Activated T-cell treated with anti-CD3 and anti-CD28 coated beads, Interleukin-2, amount 50 U/mL, for 72 hours (primary cell): ENCODE data around the gene FAM120A. TPM values are rescaled to one million over a fixed set of nuclear protein-coding genes. Genes with fewer than 3 reads are reported as not detected.
A peak's percentile ranks its signal among the peaks of the same experiment; 100 is the strongest.

Experiments used
- ATAC-seq, 2 donors: fragments of 150-1000 bp; cut with Tn5 transposase; replicated peaks in 1 of 2; 2 replicates each; pipeline ENCODE4 v1.10.0; 2021; ENCODE audit warnings: moderate library complexity in 2 of 2, mild to moderate bottlenecking in 1 of 2
- DNase-seq, 2 donors: peaks; one replicate each; pipeline ENCODE4 v3.0.0; 2021 to 2022; ENCODE audit warnings: mixed read lengths in 1 of 2
- H3K27ac Mint-ChIP-seq: one replicate; pipeline ENCODE4 v1.8.0; 2022; ENCODE audit warnings: mild to moderate bottlenecking, moderate library complexity, mixed read lengths
- H3K27me3 Mint-ChIP-seq: one replicate; pipeline ENCODE4 v1.8.0; 2022; ENCODE audit warnings: low read depth, mixed read lengths
- H3K36me3 Mint-ChIP-seq, 2 donors: one replicate each; pipeline ENCODE4 v1.8.0; 2022; ENCODE audit warnings: mixed read lengths in 2 of 2, mild to moderate bottlenecking in 1 of 2; ENCODE audit not compliant: insufficient read depth in 2 of 2
- H3K4me1 Mint-ChIP-seq: one replicate; pipeline ENCODE4 v1.8.0; 2022; ENCODE audit warnings: low read depth, mixed read lengths
- H3K4me3 Mint-ChIP-seq, 2 donors: one replicate each; pipeline ENCODE4 v1.8.0; 2022; ENCODE audit warnings: mild to moderate bottlenecking in 2 of 2, mixed read lengths in 2 of 2, moderate library complexity in 2 of 2
- H3K9me3 Mint-ChIP-seq, 2 donors: one replicate each; pipeline ENCODE4 v1.8.0; 2022; ENCODE audit warnings: mixed read lengths in 2 of 2
- total RNA-seq, 2 donors: library from RNA; stranded (reverse); gene quantifications; one replicate each; pipeline ENCODE4 v1.2.3, GENCODE V29; 2022

The FAM120A gene
- total RNA-seq, 2 donors from 2014 or later = 127 to 135 TPM

DNA sequence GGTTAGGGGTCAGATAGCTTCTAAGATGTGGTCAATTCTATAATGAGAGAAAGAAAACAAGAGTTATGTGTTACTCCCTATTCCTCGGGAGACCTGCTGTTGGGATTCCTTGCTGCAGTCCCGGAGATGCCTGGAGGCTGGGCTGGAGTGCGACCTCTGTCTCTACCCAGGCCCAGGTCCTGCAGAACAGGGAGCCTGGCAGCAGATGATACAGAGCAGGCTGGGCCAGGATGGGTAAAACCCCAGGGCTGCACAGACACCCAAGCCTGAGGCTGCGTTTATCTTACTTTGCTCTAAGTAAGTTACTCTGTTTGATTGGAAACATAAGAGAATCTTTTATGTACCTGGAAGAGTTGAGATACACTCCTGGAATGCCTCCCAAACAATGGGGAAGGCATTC lies 28.8 kb downstream of the FAM120A start:
- Mint-ChIP-seq H3K9me3 (no peaks in the 10 kb centered on the region), H3K4me3 (no peak overlapping the region), H3K4me1 (peaks cover 25% of the 10 kb centered on the region), H3K27ac (peak overlapping the region; percentile 13), H3K27me3 (no peaks in the 10 kb centered on the region), H3K36me3 (peaks cover 9 to 25% of the 10 kb centered on the region in 2 donors)
- ATAC-seq (no peak), DNase-seq (no peak)

DNA sequence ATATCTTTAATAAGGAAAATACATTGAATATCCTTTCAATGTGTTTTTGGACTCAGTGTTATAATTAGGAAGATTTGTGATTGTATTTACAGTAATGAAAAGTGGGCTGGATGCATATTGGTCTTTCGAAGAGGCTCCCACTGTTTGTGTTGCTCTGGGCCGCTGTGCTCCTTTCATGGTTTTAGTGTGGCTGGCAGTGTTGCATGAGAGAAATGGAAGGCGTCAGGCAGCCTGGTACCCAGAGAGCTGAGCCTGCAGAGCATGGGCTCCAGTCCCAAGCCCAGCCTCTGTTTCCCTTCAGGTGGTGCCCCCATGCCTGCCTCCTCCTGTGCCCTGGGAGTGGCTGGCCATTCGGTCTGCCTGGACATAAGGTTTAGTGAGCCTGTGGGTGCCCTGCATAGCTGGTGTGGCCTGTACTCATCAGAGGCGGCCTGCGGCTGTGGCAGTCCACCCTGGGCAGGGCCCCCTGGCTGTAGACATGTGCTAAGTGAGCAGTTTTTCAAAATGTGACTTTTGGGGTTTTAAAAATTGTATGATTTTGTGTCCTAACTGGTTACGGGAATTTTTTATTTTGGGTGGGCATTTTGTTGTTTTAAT lies 29.3 kb downstream of the FAM120A start:
- Mint-ChIP-seq H3K4me3 (no peak overlapping the region), H3K27me3 (no peaks in the 10 kb centered on the region), H3K4me1 (peaks cover 24% of the 10 kb centered on the region), H3K9me3 (no peaks in the 10 kb centered on the region), H3K36me3 (peaks cover 9 to 28% of the 10 kb centered on the region in 2 donors), H3K27ac (no peak overlapping the region)
- DNase-seq (no peak), ATAC-seq (no peak)

DNA sequence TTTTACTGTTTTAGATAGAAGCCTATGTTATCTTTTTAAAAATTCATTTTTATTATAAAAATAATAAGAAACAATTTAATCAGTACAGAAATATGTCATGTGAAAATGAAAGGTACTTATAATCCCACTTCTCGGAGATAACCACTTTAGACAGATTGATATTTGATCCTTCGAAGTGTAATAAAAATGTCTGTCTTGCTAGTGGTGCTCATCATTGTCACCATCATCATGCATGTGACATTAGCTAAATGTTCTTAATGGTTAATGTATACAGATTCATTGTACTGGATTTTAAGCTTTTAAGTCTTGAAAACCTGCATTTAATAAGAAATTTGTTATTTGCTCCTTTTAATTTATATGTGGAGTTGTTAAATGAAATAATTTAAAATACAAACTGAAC lies 32.0 kb downstream of the FAM120A start:
- Mint-ChIP-seq H3K27ac (no peak overlapping the region), H3K4me3 (no peak overlapping the region), H3K27me3 (no peaks in the 10 kb centered on the region), H3K4me1 (peaks cover 41% of the 10 kb centered on the region), H3K9me3 (no peaks in the 10 kb centered on the region), H3K36me3 (peaks cover 18 to 34% of the 10 kb centered on the region in 2 donors)
- no peak for ATAC-seq
- no peak for DNase-seq

DNA sequence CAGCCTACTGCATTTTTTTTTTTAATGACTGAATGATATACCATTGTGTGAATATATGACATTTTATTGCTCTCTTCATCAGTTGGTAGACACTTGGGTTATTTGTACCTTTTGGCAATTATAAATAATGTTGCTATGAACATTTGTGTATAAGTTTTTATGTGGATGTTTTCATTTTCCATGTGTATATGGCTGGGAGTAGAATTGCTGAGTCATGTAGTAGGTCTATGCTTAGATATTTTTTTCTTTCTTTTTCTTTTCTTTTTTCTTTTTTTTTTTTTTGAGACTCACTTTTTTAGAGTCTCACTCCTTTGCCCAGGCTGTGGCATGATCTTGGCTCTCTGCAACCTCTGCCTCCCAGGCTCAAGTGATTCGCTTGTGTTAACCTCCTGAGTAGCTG lies 34.8 kb downstream of the FAM120A start:
- Mint-ChIP-seq H3K4me1 (peaks cover 42% of the 10 kb centered on the region), H3K27ac (peak overlapping the region; percentile 80), H3K36me3 (peaks cover 18 to 40% of the 10 kb centered on the region in 2 donors), H3K4me3 (no peak overlapping the region), H3K27me3 (no peaks in the 10 kb centered on the region), H3K9me3 (no peaks in the 10 kb centered on the region)
- no peak for ATAC-seq
- no peak for DNase-seq

DNA sequence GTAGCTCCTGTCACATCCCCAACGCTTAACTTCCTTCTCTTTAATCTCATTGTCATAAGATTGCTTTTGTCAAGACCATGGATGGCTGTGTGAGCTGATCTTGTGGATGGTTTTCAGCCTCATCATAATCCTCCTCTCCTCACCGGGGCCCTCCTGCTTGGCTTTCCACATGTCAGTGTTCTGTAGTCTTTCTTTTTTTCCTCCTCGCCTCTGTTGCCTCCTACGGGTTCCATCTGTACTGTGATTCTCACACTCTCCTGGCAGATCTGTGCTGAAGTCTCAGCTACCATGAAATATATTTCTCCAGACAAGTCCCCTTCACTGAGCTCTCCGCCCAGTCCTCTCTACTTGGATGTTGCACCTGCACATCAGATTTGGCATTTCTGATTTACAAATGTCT lies 36.8 kb downstream of the FAM120A start:
- ATAC-seq = no peak
- H3K4me3 Mint-ChIP-seq = no peak overlapping the region
- H3K36me3 Mint-ChIP-seq = peaks cover 20 to 39% of the 10 kb centered on the region in 2 donors
- no peak for DNase-seq
- peak overlapping the region; percentile 47 for H3K27ac Mint-ChIP-seq
- no peaks in the 10 kb centered on the region for H3K9me3 Mint-ChIP-seq
- H3K27me3 Mint-ChIP-seq = no peaks in the 10 kb centered on the region
- H3K4me1 Mint-ChIP-seq = peaks cover 37% of the 10 kb centered on the region

DNA sequence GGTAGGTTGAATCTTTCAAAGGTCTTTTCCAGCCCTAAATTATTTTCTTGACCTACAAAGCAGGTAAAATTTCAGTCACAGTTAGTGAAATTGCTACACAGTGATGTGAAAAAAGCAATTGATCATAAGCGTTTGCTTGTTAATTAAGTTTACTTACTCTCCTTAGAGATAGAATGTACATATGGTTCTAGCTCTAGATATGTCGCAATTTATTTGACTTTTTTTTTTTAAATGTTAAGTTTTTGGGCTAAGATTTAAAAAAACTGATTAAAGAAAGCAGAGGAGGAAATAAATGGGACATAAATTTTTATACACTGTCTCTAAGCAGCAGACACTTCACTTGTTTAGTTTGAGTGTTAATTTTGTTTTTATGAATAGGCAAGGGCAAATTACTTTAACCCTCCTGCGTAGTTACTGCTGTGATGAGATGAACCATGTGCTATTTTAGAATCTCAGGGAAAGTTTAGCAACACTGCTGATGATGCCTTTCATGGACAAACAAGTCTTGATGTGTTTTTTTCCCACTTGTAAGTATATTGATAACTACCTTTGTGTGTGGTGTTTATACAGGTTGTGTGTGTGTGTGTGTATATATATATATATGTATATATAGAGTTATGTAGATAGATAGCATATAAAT lies 40.2 kb downstream of the FAM120A start:
- Mint-ChIP-seq H3K4me3 (no peak overlapping the region), H3K27ac (no peak overlapping the region), H3K9me3 (no peaks in the 10 kb centered on the region), H3K4me1 (peaks cover 24% of the 10 kb centered on the region), H3K27me3 (no peaks in the 10 kb centered on the region), H3K36me3 (peaks cover 15 to 34% of the 10 kb centered on the region in 2 donors)
- ATAC-seq = no peak
- DNase-seq = no peak

DNA sequence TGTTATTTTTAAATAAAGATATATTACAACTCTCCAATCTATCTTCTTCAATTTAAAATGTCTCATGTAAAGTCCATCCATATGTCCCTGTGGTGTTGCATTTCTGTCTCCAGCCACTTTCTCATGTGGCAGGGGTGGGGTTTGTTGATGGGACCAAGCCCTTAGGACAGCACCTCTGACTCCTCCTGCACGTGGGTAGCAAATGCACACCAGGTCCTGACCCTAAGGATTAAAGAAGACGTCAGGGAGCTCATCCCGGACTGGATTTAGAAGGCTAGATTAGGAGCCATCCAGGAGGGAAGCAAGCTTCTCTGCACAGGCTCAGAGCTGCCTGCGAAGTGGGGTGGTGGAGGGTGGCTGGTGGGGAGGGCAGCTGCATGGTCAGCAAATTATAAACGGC lies 40.8 kb downstream of the FAM120A start:
- ATAC-seq (no peak), DNase-seq (no peak)
- no peaks in the 10 kb centered on the region for H3K9me3 Mint-ChIP-seq
- no peak overlapping the region for H3K27ac Mint-ChIP-seq
- peaks cover 16 to 33% of the 10 kb centered on the region in 2 donors for H3K36me3 Mint-ChIP-seq
- H3K27me3 Mint-ChIP-seq = no peaks in the 10 kb centered on the region
- no peak overlapping the region for H3K4me3 Mint-ChIP-seq
- H3K4me1 Mint-ChIP-seq = peaks cover 18% of the 10 kb centered on the region

DNA sequence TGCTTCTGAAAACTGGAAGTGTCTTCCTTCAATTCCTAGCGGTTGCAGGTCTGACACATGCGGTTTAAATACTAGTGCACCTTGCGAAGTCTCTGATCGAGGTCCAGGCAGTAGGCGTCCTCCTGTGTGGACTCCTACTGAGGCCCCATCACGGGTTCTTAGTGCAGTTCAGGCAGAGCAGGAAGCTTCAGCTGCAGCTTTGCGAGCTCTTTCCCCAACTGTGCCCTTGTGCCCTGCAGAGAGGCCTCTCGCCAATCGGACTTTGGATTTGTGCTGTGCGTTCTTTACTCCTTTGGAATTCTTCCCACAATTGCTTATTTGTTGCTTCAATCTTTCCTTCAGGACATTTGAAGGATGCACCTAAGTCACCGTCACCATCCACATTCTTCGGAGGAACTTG lies 42.5 kb downstream of the FAM120A start:
- Mint-ChIP-seq H3K4me1 (peaks cover 15% of the 10 kb centered on the region), H3K36me3 (peaks cover 10 to 30% of the 10 kb centered on the region in 2 donors), H3K4me3 (no peak overlapping the region), H3K27ac (no peak overlapping the region), H3K27me3 (no peaks in the 10 kb centered on the region), H3K9me3 (no peaks in the 10 kb centered on the region)
- no peak for DNase-seq
- no peak for ATAC-seq

DNA sequence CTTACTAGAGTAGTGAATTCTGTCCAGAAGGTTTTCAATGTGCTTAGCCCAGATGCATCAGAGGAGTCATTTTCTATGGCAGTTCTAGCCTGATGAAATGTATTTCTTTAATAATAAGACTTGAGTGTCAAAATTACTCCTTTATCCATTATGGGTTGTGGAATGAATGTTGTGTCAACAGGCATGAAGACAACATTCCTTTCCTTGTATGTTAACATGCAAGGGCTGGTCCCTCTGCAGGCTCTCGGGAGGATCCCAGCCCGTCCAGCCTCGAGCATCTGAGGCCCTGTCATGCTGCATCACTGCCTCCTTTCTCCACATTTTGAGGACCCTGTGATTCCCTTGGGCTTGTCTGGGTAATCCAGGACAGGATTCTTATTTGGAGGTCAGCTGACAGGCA lies 44.8 kb downstream of the FAM120A start:
- ATAC-seq (no peak), DNase-seq (no peak)
- H3K9me3 Mint-ChIP-seq = no peaks in the 10 kb centered on the region
- no peaks in the 10 kb centered on the region for H3K27me3 Mint-ChIP-seq
- H3K36me3 Mint-ChIP-seq = peaks cover 12 to 42% of the 10 kb centered on the region in 2 donors
- H3K4me1 Mint-ChIP-seq = peaks cover 25% of the 10 kb centered on the region
- peak overlapping the region; percentile 30 for H3K27ac Mint-ChIP-seq
- H3K4me3 Mint-ChIP-seq = no peak overlapping the region

DNA sequence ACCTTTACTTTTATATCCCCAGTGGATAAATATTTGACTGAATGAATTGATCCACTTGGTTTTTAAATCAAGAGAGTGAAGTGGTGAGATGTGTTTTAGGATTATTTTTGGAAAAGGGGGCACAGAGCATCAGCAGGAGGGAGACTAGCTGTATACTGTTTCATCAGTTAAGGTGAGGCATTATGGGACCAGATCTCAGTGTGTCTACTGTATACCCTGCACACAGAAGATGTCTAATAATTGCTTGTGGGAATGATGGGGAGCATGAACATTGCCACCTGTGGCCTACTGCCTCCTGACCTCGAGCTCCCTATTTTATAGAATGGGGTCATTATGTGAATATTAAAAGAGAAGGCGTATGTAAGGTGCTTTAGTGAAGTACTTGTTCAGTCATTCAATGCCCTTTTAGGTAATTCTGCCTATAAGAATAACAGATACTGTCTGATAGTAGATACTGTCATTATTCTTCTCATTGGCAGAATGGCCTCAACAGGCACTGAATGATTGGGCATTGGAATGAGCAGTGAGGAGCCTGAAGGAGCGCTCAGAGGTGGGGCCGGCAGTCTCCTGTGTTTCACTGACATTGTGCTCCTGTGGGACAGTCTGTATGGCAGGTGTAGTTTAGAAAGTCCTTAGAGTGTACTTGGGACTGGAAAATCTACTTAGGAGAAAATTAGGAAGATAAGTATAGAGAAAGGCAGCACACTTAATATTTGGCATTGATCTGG lies 49.2 kb downstream of the FAM120A start:
- peaks cover 53% of the 10 kb centered on the region for H3K4me1 Mint-ChIP-seq
- H3K9me3 Mint-ChIP-seq = no peaks in the 10 kb centered on the region
- peak overlapping the region; percentile 96 for H3K27ac Mint-ChIP-seq
- peaks cover 18 to 49% of the 10 kb centered on the region in 2 donors for H3K36me3 Mint-ChIP-seq
- peak overlapping the region; percentile 74 to 83 for H3K4me3 Mint-ChIP-seq
- no peak for DNase-seq
- no peaks in the 10 kb centered on the region for H3K27me3 Mint-ChIP-seq
- no peak for ATAC-seq

DNA sequence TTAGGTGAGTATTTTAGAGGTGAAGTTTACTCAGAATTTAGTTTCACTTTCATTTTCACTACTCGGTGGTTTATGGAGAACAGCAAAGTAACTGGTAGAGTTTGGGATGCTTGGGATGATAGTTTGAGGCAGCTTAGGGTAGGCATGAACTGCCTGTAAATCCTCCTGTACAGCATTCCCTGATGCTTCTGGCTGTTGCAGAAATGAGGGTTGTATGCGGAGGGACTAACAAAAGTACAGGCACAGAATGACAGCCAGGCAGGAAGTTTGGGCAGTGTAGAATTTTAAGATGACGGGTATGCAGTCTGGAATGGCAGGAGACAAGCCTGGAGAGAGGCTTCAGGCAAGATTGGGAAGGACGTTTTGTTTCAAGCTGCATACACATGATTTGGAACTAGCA lies 49.9 kb downstream of the FAM120A start:
- Mint-ChIP-seq H3K27ac (peak overlapping the region; percentile 96), H3K36me3 (peaks cover 20 to 49% of the 10 kb centered on the region in 2 donors), H3K9me3 (no peaks in the 10 kb centered on the region), H3K4me1 (peaks cover 60% of the 10 kb centered on the region), H3K27me3 (no peaks in the 10 kb centered on the region), H3K4me3 (peak overlapping the region; percentile 74 to 83)
- ATAC-seq = peak in 1 of 2 donors; percentile 49
- DNase-seq = no peak

DNA sequence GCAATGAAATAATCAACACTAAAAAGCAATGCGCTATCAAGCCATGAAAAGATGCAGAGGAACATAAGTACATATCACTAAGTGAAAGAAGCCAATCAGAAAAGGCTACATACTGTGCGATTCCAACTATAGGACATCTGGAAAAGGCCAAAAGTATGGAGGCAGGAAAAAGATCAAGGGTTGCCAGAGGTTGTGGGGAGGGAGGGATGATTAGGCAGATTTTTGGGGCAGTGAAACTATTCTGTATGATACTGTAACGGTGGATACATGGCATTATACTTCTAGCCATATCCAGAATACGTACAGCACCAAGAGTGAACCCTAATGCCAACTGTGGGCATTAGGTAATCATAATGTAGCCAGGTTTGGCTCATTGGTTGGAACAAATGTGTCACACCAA lies 51.9 kb downstream of the FAM120A start:
- H3K27me3 Mint-ChIP-seq = no peaks in the 10 kb centered on the region
- ATAC-seq (no peak), DNase-seq (no peak)
- H3K4me3 Mint-ChIP-seq = no peak overlapping the region
- peaks cover 16 to 41% of the 10 kb centered on the region in 2 donors for H3K36me3 Mint-ChIP-seq
- H3K4me1 Mint-ChIP-seq = peaks cover 77% of the 10 kb centered on the region
- H3K9me3 Mint-ChIP-seq = no peaks in the 10 kb centered on the region
- H3K27ac Mint-ChIP-seq = no peak overlapping the region

DNA sequence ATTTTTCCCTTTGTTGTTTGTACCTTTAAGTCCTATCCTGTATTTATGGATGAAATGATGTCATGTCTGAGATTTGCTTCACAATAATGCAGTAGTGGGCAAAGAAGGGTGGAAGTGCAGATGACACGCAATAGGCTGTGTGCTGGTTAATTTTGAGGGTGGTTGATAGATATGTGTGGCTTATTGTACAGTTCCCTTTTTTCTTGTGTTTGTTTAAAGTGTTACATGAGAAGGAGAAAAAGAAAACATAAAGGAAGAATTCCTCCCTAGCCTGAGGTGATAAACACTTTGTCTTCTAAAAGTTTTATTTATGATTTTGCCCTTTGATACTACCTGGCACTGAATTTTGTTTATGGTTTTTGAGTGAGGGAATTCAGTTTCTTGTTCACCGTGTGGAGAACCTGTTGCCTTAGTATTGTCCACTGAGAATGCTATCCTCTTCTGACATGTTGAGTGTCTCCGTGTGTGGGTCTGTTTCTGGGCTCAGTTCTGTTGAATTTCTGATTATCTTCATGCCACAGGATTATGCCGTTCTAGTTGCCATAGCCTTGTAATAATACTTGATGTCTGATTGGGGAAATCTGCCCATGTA lies 54.2 kb downstream of the FAM120A start:
- peak overlapping the region; percentile 0 for H3K27ac Mint-ChIP-seq
- H3K9me3 Mint-ChIP-seq = no peaks in the 10 kb centered on the region
- no peak overlapping the region for H3K4me3 Mint-ChIP-seq
- DNase-seq = no peak
- H3K4me1 Mint-ChIP-seq = peaks cover 70% of the 10 kb centered on the region
- ATAC-seq = no peak
- no peaks in the 10 kb centered on the region for H3K27me3 Mint-ChIP-seq
- peaks cover 15 to 29% of the 10 kb centered on the region in 2 donors for H3K36me3 Mint-ChIP-seq
